Naive thymus-derived CD4-positive, alpha-beta T cell (primary cell): ENCODE results near the gene GADD45GIP1. TPM values are rescaled to one million over a fixed set of nuclear protein-coding genes. Genes with fewer than 3 reads are reported as not detected.

Experiments
- ATAC-seq: fragments of 150-1000 bp; cut with Tn5 transposase; 2 replicates; pipeline ENCODE4 v1.10.0; 2021; ENCODE audit warnings: mild to moderate bottlenecking, moderate library complexity
- CTCF ChIA-PET: fragments of 350-600 bp; sonication (Branson Sonifier 250); formaldehyde crosslinking; loops from one replicate; lab custom pipeline; 2021; ENCODE audit warnings: antibody characterized with exemption; lab: Charles Lee
- POLR2A ChIA-PET: fragments of 350-600 bp; sonication (Branson Sonifier 250); formaldehyde crosslinking; loops from one replicate; lab custom pipeline; 2021; ENCODE audit warnings: antibody characterized with exemption, inconsistent platforms; lab: Charles Lee
- DNase-seq, 9 donors: peaks; one replicate each; pipeline versions ENCODE4 v3.0.0 to v3.0.0-alpha.2; 2020 to 2022; ENCODE audit warnings: mixed read lengths in 1 of 9
- H3K27ac ChIP-seq: one replicate; pipeline ENCODE4 v1.7.0; 2013; ENCODE audit warnings: mild to moderate bottlenecking, low read depth, low read length, moderate library complexity
- H3K27me3 ChIP-seq, 2 donors: one replicate each; pipeline ENCODE4 v1.7.0; 2013; ENCODE audit warnings: low read length in 2 of 2, mild to moderate bottlenecking in 2 of 2, moderate library complexity in 2 of 2; ENCODE audit not compliant: control insufficient read depth in 2 of 2, insufficient read depth in 2 of 2
- H3K36me3 ChIP-seq, 3 experiments: 1 replicate in 2 of 3; 2 replicates in 1 of 3; pipeline ENCODE4 v1.7.0; 2013; ENCODE audit warnings: low read length in 3 of 3, mild to moderate bottlenecking in 3 of 3, moderate library complexity in 1 of 3; ENCODE audit not compliant: insufficient read depth in 3 of 3, control insufficient read depth in 2 of 3
- H3K4me1 ChIP-seq, 2 donors: one replicate each; pipeline ENCODE4 v1.7.0; 2013; ENCODE audit warnings: low read length in 2 of 2, mild to moderate bottlenecking in 2 of 2, moderate library complexity in 1 of 2; ENCODE audit not compliant: control insufficient read depth in 2 of 2, insufficient read depth in 2 of 2
- H3K4me3 ChIP-seq: 2 replicates; pipeline ENCODE4 v1.7.0; 2013; ENCODE audit warnings: mild to moderate bottlenecking, low read length
- H3K9me3 ChIP-seq, 3 experiments: 1 replicate in 2 of 3; 2 replicates in 1 of 3; pipeline ENCODE4 v1.7.0; 2013; ENCODE audit warnings: low read length in 3 of 3; ENCODE audit not compliant: control insufficient read depth in 2 of 3
- H3K27ac Mint-ChIP-seq, 9 donors: one replicate each; pipeline ENCODE4 v1.8.0; 2020 to 2022; ENCODE audit warnings: mixed read lengths in 9 of 9, mild to moderate bottlenecking in 8 of 9, moderate library complexity in 5 of 9, inconsistent platforms in 2 of 9
- H3K27me3 Mint-ChIP-seq, 5 donors: one replicate each; pipeline ENCODE4 v1.8.0; 2021 to 2022; ENCODE audit warnings: mixed read lengths in 5 of 5, mild to moderate bottlenecking in 1 of 5
- H3K36me3 Mint-ChIP-seq, 5 donors: one replicate each; pipeline ENCODE4 v1.8.0; 2020 to 2022; ENCODE audit warnings: mixed read lengths in 5 of 5, mild to moderate bottlenecking in 3 of 5, inconsistent platforms in 1 of 5
- H3K4me1 Mint-ChIP-seq, 7 donors: one replicate each; pipeline ENCODE4 v1.8.0; 2020 to 2022; ENCODE audit warnings: mixed read lengths in 7 of 7, mild to moderate bottlenecking in 3 of 7, inconsistent platforms in 1 of 7
- H3K4me3 Mint-ChIP-seq, 10 donors: one replicate each; pipeline ENCODE4 v1.8.0; 2020 to 2022; ENCODE audit warnings: mild to moderate bottlenecking in 10 of 10, mixed read lengths in 10 of 10, moderate library complexity in 6 of 10, inconsistent platforms in 2 of 10
- H3K9me3 Mint-ChIP-seq, 11 donors: one replicate each; pipeline ENCODE4 v1.8.0; 2020 to 2022; ENCODE audit warnings: mixed read lengths in 11 of 11, mild to moderate bottlenecking in 4 of 11, inconsistent platforms in 1 of 11, moderate library complexity in 1 of 11
- intact Hi-C, 2 donors: fragments of 100-400 bp; cut with micrococcal nuclease; formaldehyde crosslinking; loops; one replicate each; pipeline ENCODE4 v1.15.1; 2023
- polyA plus RNA-seq, 2 donors: library from polyadenylated mRNA; unstranded; fragments of 300-500 nt; fragmentation: Illumina TruSeq; gene quantifications; one replicate each; pipeline ENCODE4 v1.2.3, GENCODE V29; 2021
- total RNA-seq, 6 experiments: library from RNA in 5 of 6; stranded (reverse) in 5 of 6; gene quantifications; 1 replicate in 5 of 6; 2 replicates in 1 of 6; pipeline ENCODE4 v1.2.3 and lab custom pipeline; 2021 to 2026

The GADD45GIP1 gene
- total and polyA plus RNA-seq, 7 experiments from 2014 or later = 8.5 to 60.3 (median 14.2) TPM

DNA sequence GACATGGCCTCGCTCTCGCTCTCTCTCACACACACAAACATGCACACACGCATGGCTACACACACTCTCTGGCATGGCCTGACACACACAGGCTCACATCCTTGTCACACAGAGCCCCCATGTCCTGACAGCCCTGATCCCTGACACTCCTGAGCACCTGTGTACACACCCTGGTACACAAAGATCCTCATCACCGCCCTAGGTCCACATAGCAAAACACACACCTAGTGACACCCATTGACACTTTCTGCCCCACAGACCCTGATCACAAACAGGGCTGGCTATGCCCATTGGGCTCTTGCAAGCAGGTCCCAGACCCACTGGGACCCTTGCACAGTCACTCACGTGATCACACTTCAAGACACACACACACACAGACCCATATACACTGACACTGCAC is 34.3 kb upstream of the GADD45GIP1 start:
- no peak overlapping the region for H3K4me3 ChIP-seq
- peaks cover 0 to 7% (median 0%) of the 10 kb centered on the region in 11 donors for H3K9me3 Mint-ChIP-seq
- H3K27me3 Mint-ChIP-seq = peaks cover 0 to 23% (median 5%) of the 10 kb centered on the region in 5 donors
- POLR2A ChIA-PET = no interaction called here
- no peaks in the 10 kb centered on the region for H3K36me3 ChIP-seq
- H3K9me3 ChIP-seq = no peaks in the 10 kb centered on the region
- no peak overlapping the region for H3K4me3 Mint-ChIP-seq
- H3K27me3 ChIP-seq = no peaks in the 10 kb centered on the region
- H3K4me1 ChIP-seq = no peaks in the 10 kb centered on the region
- no peak overlapping the region for H3K27ac ChIP-seq
- CTCF ChIA-PET = interaction anchor here (0.6 to 1.9 kb wide), 2 partner anchors 14 to 70 kb away, joined by 7 to 8 read pairs; no protein-coding TSS in a partner anchor
- ATAC-seq (no peak), DNase-seq (no peak)
- H3K36me3 Mint-ChIP-seq = peaks cover 0 to 4% (median 0%) of the 10 kb centered on the region in 5 donors
- H3K27ac Mint-ChIP-seq = peak overlapping the region in 2 of 9 donors; percentile 3 to 51
- intact Hi-C loops = no loop called here
- H3K4me1 Mint-ChIP-seq = peaks cover 6 to 18% (median 7%) of the 10 kb centered on the region in 7 donors

DNA sequence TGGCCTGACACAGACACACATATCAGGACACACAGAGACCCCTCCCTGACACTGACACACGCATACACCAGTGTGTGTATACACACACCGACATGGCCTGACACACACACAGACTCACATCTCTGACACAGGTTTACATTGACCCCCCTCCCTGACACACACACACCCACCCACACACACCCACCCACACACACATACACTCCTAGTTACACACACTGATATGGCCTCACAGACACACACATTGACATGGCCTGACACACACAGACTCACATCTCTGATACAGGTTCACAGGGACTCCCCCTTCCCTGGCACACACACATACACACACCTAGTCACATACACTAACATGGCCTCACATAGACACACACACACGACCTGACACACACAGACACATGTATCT is 33.8 kb upstream of the GADD45GIP1 start:
- no peaks in the 10 kb centered on the region for H3K4me1 ChIP-seq
- DNase-seq (no peak), ATAC-seq (no peak)
- intact Hi-C loops = no loop called here
- peaks cover 0 to 4% (median 0%) of the 10 kb centered on the region in 5 donors for H3K36me3 Mint-ChIP-seq
- H3K9me3 Mint-ChIP-seq = peaks cover 0 to 7% (median 0%) of the 10 kb centered on the region in 11 donors
- ChIA-PET POLR2A (no interaction called here), CTCF (no interaction called here)
- H3K27ac ChIP-seq = no peak overlapping the region
- peaks cover 5 to 18% (median 7%) of the 10 kb centered on the region in 7 donors for H3K4me1 Mint-ChIP-seq
- no peaks in the 10 kb centered on the region for H3K36me3 ChIP-seq
- H3K4me3 ChIP-seq = no peak overlapping the region
- H3K27me3 Mint-ChIP-seq = peaks cover 0 to 20% (median 5%) of the 10 kb centered on the region in 5 donors
- H3K27ac Mint-ChIP-seq = peak overlapping the region in 2 of 9 donors; percentile 2 to 51
- no peaks in the 10 kb centered on the region for H3K27me3 ChIP-seq
- no peaks in the 10 kb centered on the region for H3K9me3 ChIP-seq
- peak overlapping the region in 1 of 10 donors; percentile 9 for H3K4me3 Mint-ChIP-seq

DNA sequence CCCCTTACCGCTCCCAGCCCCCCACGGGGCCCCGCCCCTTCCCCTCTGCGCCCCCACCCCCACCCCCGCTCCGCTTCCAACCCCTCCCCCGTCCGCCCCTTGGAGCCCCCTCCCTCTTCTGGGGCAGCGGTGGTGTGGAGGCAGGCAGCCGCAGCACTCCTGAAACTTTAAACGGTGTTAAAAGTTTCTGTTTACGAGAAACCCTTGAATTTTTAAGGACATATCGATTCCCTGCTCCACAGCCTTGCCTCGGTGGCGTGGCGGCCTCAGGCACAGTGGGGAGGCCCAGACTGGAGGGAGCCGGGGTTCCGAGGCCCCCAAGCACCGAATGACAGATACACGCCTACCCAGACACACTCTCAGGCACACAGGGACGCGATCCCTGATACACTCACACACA is 33.4 kb upstream of the GADD45GIP1 start:
- Histone ChIP-seq H3K36me3 (no peaks in the 10 kb centered on the region), H3K4me3 (no peak overlapping the region), H3K27me3 (no peaks in the 10 kb centered on the region), H3K4me1 (no peaks in the 10 kb centered on the region), H3K27ac (no peak overlapping the region), H3K9me3 (no peaks in the 10 kb centered on the region)
- Mint-ChIP-seq H3K36me3 (peaks cover 0 to 4% (median 0%) of the 10 kb centered on the region in 5 donors), H3K4me3 (peak overlapping the region in 1 of 10 donors; percentile 9), H3K4me1 (peaks cover 4 to 18% (median 7%) of the 10 kb centered on the region in 7 donors), H3K9me3 (peaks cover 0 to 7% (median 0%) of the 10 kb centered on the region in 11 donors), H3K27me3 (peaks cover 0 to 20% (median 5%) of the 10 kb centered on the region in 5 donors), H3K27ac (peak overlapping the region in 1 of 9 donors; percentile 2)
- ATAC-seq = no peak
- DNase-seq = no peak
- CTCF ChIA-PET = no interaction called here
- intact Hi-C loops = no loop called here
- POLR2A ChIA-PET = no interaction called here

DNA sequence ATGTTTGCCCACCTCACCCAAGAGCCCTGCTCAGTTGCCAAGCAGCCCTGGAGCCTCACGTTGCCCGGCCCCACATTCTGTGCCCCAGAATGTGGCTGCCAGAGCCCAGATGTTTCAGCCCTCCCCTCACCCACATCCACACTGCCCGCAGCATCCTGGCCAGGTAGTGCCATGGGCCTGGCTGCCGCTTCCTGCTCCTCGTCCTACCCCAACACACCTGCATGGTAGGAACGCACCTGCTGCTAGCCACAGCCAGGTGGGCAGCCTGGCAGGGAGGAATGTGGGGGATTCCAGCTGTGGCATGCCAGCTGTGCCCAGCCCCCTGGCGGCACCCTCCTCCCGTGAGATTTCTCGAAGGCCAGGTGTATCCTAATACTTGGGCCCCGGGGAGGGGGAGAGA is 30.8 kb upstream of the GADD45GIP1 start:
- Mint-ChIP-seq H3K4me1 (peaks cover 0 to 9% (median 0%) of the 10 kb centered on the region in 7 donors), H3K36me3 (no peaks in the 10 kb centered on the region), H3K9me3 (peaks cover 0 to 3% (median 0%) of the 10 kb centered on the region in 11 donors), H3K4me3 (no peak overlapping the region), H3K27ac (no peak overlapping the region), H3K27me3 (peaks cover 0 to 4% (median 0%) of the 10 kb centered on the region in 5 donors)
- ATAC-seq (no peak), DNase-seq (no peak)
- Histone ChIP-seq H3K27ac (no peak overlapping the region), H3K36me3 (no peaks in the 10 kb centered on the region), H3K27me3 (no peaks in the 10 kb centered on the region), H3K4me1 (peaks cover 5 to 16% of the 10 kb centered on the region in 2 donors), H3K9me3 (no peaks in the 10 kb centered on the region), H3K4me3 (no peak overlapping the region)
- intact Hi-C loops = no loop called here
- ChIA-PET POLR2A (no interaction called here), CTCF (no interaction called here)

- H3K4me3 ChIP-seq = no peak overlapping the region
- no peaks in the 10 kb centered on the region for H3K9me3 ChIP-seq
- Mint-ChIP-seq H3K9me3 (peaks cover 0 to 3% (median 0%) of the 10 kb centered on the region in 11 donors), H3K27ac (peak overlapping the region in 2 of 9 donors; percentile 4 to 68), H3K4me3 (no peak overlapping the region), H3K4me1 (peaks cover 0 to 9% (median 0%) of the 10 kb centered on the region in 7 donors), H3K27me3 (peaks cover 0 to 4% (median 0%) of the 10 kb centered on the region in 5 donors), H3K36me3 (no peaks in the 10 kb centered on the region)
- CTCF ChIA-PET = no interaction called here
- no peaks in the 10 kb centered on the region for H3K36me3 ChIP-seq
- POLR2A ChIA-PET = no interaction called here
- H3K27me3 ChIP-seq = no peaks in the 10 kb centered on the region
- peaks cover 6 to 16% of the 10 kb centered on the region in 2 donors for H3K4me1 ChIP-seq
- no peak for DNase-seq
- intact Hi-C loops = no loop called here
- no peak overlapping the region for H3K27ac ChIP-seq
- ATAC-seq = no peak
Observed at GRCh38 chr19:12987190-12987589, 30.2 kb upstream of the GADD45GIP1 start.

DNA sequence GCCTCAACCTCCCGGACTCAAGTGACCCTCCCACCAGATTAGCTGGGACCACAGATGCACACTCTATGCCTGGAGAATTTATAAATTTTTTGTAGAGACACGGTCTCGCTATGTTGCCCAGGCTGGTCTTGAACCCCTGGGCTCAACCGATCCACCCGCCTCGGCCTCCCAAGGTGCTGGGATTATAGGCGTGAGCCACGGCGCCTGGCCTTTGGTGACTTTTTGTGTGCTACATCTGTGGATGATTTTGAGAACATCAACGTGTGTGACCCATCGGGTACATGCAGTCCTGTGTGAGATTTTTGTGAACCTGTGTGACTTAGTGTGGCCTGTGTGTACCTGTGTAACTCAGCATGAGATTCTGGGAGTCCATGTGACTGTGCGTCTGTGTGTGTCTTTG is 29.7 kb upstream of the GADD45GIP1 start:
- intact Hi-C loops = no loop called here
- Histone ChIP-seq H3K9me3 (no peaks in the 10 kb centered on the region), H3K27me3 (no peaks in the 10 kb centered on the region), H3K27ac (no peak overlapping the region), H3K36me3 (no peaks in the 10 kb centered on the region), H3K4me1 (peaks cover 6 to 16% of the 10 kb centered on the region in 2 donors), H3K4me3 (no peak overlapping the region)
- Mint-ChIP-seq H3K9me3 (peaks cover 0 to 3% (median 0%) of the 10 kb centered on the region in 11 donors), H3K4me1 (peaks cover 0 to 9% (median 0%) of the 10 kb centered on the region in 7 donors), H3K4me3 (no peak overlapping the region), H3K27ac (peak overlapping the region in 1 of 9 donors; percentile 4), H3K36me3 (no peaks in the 10 kb centered on the region), H3K27me3 (peaks cover 0 to 4% (median 0%) of the 10 kb centered on the region in 5 donors)
- ChIA-PET CTCF (no interaction called here), POLR2A (no interaction called here)
- DNase-seq (no peak), ATAC-seq (no peak)
